Endometrium (tissue), 2 donors: ENCODE data around the gene PARP4.
"Not testable (repeated sequence)": the region's sequence is repeated elsewhere in the genome, so short reads cannot be mapped to it uniquely, and the experiment has no call there.

Experiments used
- FAIRE-seq: peaks from 2 replicates; lab custom pipeline; 2012; peaks lifted over from hg19 to GRCh38; lab: Jason Lieb, UNC
- donor health status: control.
- donor health status: control.

Gene PARP4

DNA sequence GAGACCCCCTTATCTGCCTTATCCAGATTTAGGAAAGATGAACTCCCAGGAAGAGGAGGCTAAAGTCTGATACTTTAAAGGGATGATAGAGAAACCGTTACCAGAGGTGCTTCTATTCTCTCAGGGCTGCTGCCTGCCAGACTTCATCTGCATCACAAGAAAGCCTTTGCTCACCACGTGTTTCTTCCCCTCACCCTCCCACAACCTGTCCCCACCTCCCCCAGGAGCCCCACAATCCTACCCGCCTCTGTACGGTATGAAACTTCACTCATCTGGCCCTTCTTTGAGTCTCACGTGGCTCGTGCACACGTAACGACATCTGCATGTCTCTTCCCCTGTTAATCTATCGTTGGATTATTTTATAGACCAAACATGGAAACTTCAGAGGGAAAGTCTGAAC is 67.7 kb downstream of the PARP4 start:
- not testable (repeated sequence) for FAIRE-seq

DNA sequence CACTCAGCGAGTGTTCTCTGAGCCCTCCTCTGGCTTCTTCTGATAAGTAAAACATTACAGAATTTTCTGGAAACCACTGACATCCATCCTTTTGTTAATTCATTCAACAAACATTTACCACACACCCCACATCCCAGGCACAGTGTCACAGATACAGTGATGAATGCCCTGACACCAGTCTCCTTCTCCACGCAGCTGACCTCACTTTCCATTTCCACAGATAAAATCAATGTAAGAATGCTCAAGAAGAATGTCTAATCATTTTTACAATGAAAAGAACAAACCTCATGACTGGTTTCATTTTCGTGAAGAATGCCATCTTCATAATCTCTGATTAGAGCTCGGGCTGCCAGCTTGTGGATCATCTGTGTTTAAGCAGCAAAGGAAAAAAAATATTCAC is 69.2 kb downstream of the PARP4 start:
- FAIRE-seq, result no peak

DNA sequence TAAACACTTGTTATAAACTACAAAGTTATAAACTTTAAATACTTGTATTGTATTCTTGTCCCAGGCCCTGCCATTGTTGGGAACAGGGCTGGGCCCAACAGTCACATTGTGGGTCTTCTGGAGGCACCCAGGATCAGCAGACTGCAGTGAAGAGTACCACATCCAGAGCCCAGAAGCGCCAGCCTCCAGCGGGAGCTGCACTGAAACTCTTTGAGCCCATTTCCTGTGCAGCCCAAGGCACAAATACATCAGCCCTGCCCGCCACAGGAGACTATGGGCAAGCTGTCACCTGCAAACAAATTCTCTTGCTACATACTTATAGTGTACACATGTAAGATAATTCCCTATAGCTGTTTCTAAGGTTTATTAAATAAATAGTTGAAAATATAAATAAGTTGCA is 86.5 kb downstream of the PARP4 start:
- not testable (repeated sequence) for FAIRE-seq

DNA sequence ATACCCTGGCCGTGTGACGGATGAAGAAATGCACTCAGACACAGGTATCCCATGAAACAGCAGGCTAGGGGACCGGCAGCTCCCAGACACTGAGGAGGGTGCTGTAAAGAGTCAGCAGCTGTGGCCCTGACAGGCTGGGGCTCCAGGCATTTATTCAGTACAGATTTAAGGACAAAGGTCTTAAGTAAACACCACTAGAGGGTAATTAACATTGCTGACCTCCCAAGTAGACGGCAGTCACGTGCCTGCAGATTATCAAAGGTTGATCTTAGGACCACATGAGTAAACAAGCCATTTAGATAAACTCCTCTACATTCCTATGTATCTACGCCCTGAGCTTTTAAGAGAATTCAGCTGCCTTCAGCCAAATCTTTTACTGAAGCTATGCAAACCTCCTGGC is 92.9 kb downstream of the PARP4 start:
- FAIRE-seq, result peak; percentile 96

DNA sequence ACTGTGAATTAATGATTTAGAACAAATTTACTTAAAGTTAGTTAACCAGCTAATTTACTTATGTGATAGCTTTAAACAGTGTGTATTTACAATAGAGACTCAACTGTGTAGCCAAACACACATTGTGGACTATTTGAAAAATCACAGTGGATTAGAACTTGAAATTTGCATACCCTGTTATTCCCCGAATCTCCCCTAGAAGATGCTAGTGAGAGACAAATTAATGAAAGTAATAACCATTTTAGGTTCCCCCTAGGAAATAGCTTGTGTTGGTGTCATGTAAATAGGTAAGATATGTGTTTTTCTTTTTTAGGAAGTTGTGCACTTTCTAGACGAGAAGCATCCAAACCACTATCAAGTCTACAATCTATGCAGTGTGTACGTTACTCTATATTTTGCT is 104.7 kb downstream of the PARP4 start:
- no peak for FAIRE-seq

DNA sequence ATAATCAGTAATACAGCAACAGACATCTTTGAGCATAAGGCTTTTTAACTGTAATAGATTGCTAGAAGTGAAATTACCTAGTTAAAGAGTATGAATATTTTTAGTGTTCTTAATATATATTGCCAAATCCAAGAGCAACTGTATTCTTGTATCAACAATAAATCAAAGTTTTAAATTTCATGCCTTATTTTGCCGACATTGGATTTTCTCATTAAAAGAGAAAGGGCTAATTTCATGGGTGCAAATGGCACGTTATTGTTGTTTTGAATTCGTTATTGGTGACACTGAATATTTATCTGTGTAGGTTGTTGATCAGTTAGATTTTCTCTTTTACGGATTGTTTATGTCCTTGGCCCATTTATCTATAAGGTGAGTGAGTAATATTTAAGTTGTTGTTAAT is 106.1 kb downstream of the PARP4 start:
- no peak for FAIRE-seq

DNA sequence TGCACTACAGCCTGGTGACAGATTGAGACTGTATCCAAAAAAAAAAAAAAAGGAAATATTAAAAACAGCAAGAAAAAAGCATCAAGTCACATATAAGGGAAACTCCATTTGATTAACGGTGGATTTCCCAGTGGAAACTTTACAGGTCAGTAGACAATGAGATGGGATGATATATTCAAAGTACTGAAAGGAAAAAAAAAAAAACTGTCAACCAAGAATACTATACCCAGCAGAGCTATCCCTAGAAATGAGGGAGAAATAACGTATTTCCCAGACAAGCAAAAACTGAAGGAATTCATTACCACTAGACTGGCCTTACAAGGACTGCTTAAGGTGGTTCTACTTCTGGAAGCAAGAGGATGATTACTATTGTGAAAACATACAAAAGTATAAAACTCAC is 115.8 kb downstream of the PARP4 start:
- no peak for FAIRE-seq

DNA sequence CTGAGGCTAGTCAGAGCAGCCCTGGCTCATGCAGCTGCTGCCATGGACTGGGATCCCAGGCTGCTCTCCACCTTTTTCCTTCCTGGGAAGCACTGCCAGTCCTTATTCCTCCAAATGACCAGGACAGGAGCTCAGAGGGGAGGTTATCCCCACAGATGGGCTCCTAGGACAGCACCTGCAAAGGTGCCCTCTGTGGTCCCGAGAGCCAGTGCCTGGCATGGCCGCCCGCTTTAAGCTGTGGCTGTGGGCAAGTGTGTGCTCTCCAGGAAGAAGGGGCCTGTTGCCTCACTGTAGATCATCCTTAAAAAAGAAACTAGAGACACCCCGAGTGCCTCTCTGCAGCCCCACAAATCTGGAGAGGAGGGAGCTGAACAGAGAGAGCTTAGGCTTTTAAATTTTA is 119.6 kb downstream of the PARP4 start:
- no peak for FAIRE-seq

DNA sequence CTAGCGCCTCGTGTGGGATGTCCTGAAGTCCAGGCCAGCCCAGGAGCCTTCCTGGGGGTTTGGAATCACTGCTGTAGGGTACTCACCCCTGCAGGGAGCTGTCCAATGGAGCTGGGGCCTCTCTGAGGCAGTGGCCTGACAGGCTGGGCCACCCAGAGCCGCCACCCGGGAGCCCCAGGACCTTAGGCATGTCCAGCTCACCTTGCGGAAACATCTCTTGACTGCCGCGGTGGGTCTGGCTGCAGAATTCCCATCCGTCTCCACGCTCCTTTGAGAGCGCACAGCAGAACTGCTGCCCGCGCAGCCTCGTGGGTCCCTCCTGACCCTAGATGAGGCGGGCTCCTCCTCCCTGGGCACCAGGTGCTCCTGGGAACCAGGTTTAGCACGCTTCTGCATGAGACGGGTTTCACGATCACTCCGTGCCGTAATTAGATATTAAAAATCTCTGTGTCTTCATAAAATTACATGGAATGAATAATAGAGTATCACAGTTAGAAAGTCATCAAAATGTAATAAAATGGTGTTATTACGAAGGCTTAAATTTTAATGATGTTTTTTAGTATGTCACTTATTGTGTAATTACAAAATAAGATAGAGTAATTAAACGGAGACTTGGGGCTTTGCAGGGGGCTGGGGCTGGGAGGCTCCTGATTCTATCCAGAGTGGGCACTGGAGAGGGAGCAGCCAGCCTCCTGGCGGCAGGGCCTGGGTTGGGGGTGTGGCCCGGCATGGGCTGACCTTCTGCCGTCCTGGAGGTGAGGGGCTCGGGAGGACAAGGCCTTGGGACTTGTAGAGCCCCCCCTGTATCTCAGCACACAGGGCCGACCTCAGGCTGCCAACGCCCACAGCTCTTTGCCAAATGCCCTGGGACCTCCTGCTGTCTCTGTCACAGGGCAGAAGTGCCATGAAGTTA is 120.6 kb downstream of the PARP4 start:
- FAIRE-seq, result not testable (repeated sequence)

DNA sequence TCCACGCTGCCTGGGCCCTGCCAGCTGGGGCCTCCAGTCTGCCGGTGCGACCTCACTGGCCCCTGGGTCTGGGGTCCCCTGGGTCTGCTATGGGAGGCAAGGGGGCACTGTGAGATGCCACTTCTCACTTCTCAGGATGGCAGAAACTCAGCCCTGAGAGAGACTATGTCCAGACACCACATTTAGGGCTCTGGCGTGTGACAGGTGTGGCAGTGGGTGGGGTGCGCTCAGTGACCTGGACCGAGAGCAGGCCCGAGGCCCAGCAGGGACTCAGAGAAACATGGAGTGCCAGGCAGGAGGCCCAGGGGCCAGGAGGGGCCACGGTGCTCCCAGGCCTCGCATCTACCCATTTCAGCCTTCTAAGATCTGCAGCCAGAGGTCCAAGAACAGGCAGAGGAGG is 121.8 kb downstream of the PARP4 start:
- not testable (repeated sequence) for FAIRE-seq

DNA sequence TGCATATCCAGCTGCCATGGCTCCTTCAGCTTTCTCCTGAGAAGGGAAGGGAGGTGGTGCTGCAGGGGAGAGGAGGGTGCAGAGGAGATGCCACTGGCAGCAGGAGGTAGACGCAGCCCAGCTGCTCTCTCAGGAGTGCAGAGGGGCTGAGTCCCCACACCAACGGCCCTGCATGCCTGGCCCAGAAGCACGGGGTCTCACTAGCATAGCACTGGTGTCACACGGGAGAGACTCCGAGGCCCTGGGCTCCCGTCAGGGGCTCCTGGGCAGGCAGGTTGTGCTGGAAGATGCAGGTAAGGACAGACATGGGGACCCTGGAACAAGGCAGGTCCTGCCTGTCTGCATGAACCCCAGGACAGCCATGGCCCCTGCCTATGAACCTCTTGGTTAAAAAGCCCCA is 123.1 kb downstream of the PARP4 start:
- no peak for FAIRE-seq

DNA sequence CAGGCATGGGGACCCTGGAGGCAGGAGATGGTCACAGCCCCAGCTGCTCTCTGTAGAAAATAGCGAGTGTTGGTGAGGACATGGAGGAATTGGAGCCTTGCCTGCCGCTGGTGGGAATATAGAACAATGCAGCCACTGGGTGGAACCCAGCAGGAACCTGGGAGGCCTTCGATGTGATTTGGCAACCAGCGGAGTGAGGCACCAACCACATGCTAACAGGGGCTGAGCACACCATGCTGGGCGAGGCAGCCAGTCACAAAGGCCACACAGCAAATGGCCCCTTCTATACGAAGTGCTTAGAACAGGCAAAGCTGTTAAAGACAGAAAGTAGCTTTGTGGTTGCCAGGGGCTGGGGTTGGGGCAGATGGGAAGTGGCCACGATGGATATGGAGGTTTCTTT is 123.8 kb downstream of the PARP4 start:
- FAIRE-seq, result not testable (repeated sequence)

DNA sequence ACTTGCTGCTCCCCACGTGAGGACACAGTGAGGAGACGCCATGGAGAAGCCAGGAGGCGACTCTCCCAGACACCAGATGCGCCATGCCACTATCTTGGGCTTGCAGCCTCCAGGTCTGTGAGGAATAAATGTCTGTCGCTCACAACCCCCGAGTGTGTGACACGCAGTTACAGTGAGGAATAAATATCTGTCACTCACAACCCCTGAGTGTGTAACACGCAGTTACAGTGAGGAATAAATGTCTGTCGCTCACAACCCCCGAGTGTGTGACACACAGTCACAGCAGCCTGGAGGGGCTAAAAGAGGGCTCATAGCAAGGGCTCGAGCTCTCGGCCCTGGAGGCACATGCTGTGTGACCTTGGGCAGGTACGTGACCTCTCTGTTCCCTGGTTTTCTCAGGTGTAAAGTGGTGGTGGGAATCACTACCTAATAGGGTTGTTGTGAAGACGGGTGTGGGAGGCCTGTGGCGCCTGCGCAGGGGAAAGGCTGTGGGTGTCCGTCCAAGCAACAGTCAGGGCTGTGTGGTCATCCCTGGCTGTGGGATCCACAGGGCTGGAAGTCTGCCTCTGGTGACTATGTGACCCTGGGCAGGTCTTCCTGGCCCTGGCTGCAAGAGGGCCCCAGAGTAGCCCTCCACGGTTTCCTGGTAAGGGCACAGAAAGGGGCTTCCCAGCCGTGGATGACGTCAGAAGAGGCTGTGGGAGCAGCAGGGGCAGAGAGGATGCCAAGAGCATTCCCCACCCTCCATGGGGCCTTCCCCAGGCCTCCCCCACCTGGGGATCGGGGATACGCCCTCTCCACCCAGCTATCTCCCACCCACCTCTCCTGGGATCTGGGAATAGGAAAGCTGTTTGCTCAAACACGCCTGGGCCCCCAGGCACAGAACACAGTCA is 125.5 kb downstream of the PARP4 start:
- no peak for FAIRE-seq

DNA sequence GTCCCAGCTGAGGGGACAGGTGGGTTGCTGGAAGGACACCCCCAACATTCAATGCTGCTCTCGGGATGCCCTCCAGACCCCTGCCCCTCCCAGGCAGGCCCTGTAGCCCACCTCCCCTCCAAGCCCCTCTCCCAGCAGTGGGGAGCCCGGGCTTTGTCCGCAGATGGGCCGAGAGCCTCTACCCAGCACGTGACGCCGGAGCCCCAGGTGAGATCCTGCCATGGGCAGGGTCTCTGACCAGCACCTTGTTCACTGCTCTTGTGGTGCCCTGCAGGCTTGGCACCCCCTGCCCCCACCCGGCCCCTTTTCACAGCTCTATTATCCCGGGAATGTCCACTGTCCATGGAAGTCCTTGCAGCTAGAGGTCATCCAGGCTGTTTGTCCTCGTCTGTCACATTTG is 126.7 kb downstream of the PARP4 start:
- no peak for FAIRE-seq

DNA sequence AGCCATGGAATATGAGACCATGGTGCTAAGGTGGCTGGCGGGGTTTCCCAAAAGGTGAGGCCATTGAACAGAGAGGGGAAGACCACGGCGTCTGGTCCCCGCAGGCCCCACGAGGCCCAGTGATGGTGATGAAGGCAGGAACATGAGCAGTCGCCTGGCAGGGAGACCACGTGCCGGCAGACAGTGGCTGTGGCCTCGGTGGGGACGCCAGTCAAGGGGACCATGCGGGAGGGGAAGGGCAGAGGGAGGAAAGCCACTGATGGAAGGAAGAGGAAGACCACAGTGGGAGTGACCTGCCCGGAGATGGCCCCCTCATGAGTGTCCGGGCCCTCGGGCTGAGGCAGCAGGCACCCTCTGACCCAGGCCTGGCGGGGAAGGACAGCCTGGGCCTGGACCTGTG is 127.6 kb downstream of the PARP4 start:
- FAIRE-seq, result not testable (repeated sequence)

DNA sequence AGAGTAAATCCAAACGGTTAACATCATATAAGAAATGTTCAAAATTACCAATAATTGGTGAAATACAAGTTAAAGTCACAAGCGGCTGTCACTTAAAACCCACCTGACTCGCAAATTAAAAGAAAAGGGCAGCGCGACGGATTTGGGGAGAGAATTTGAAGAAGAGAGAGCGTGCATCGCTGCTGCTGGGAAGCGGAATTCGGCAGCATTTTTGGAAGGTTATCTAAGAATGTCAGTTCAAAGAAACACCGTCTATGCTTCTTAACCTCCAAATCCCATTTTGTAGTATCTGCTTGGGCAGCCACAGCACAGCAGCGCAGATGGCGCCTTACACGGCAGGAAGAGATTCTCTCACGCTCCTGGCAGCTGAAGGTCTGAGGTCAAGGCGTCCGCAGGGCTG is 128.5 kb downstream of the PARP4 start:
- not testable (repeated sequence) for FAIRE-seq

DNA sequence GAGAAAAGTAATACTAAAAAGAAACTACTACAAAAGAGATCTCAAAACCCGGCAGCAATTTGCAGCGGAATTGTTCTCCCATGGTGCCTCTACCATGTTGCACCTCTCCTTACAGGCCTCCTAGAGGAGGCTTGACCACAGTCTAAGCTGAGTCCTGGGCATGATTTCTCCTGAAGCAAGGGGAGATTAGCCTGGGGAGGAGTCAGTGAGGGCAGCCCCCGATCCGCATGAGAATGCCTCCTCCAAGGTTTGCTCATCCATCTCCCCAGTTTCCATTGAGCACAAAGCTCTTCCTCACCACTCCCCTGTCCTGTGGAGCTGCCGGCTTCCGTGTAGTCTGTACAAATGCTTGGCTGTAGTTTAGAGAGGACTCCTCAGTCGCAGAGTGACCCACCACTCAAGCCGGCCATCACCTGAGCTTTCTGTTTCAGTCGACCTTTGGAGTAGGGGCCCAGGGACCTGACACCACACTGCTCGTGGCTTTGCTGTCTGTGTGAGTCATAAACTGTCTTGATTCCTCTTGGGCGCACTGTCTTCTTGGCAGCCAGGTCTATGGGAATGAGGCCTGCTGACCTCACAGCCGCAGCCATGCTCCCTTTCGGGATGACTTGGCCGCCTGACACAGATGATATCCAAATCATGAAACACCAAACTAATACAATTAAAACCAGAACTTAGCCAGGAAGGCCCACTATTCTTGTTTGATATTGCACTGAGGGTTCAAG is 130.9 kb downstream of the PARP4 start:
- no peak for FAIRE-seq

DNA sequence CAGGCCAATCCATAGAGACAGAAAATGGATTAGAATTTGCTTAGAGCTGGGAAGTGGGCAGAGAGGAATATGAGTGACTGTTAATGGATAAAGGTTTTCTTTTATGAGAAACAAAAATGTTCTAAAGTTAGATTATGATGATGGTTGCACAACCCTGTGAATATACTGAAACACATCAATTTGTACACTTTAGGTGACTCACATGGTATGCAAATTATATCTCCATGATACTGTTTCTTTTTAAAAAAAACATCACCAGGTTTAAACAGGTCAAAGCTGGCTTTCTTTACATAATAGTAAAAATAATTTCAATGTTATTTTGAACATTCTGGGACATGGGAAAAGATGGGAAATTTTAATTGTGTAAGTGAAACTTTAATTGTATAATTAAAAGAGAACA is 131.7 kb downstream of the PARP4 start:
- FAIRE-seq, result peak; percentile 54

DNA sequence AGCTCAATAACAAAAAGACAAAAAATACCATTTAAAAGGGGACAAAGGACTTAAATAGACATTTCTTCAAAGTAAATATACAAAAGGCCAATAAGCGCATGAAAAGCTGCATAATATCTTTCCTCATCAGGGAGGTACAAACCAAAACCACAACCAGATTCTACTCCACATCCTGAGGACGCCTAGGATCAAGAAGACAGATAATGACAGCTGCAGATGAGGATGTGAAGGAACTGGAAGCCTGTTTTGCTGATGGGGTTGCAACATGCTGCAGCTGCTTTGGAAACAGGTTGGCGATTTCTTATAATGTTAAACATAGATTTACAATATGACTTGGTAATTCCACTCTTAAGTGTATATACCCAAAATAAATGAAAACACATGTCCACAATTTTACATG is 132.4 kb downstream of the PARP4 start:
- FAIRE-seq, result not testable (repeated sequence)

DNA sequence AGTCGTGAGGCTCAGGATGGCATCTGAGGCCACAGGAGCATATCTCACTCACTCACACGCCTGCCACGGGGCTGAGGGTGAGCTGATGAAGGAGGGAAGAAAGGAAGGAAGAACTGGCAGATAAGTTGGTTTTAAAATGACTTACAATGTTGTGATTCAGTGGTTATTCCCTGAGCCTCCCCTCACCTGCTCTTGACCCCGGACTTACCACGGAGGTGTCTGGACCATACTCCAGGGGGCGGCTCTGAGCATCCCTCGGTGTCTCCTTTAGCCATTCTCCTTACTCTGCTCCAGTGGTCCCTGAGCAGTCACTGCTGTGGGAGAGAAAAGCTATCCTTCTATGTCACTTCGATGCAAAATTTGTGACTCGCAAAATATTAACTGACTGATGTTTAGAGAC is 141.3 kb downstream of the PARP4 start:
- not testable (repeated sequence) for FAIRE-seq
